Activated CD4-positive, alpha-beta T cell treated with anti-CD3 and anti-CD28 coated beads, Interleukin-2, amount 50 U/mL, for 48 hours (primary cell): ENCODE data around the gene PRG2.

Experiments
- DNase-seq, 2 experiments: peaks; one replicate each; pipeline ENCODE4 v3.0.0-alpha.2; 2020

Gene PRG2, protein sequence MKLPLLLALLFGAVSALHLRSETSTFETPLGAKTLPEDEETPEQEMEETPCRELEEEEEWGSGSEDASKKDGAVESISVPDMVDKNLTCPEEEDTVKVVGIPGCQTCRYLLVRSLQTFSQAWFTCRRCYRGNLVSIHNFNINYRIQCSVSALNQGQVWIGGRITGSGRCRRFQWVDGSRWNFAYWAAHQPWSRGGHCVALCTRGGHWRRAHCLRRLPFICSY

GRCh38 chr11:57390535-57390934 lies at the start of gene PRG2:
TSS of gene PRG2 (minus strand) at chr11:57390650. CDS start at chr11:57389944, 706 bp downstream.
- no peak for DNase-seq

- DNase-seq = no peak
These were observed 49.3 kb upstream of the PRG2 start for GRCh38 chr11:57439786-57440185.

- DNase-seq = no peak
These were observed 48.2 kb upstream of the PRG2 start for GRCh38 chr11:57438345-57439285.

- DNase-seq = no peak
These were observed 45.6 kb upstream of the PRG2 start for GRCh38 chr11:57436031-57436430.

GRCh38 chr11:57434640-57435546 lies 44.4 kb upstream of the PRG2 start:
- no peak for DNase-seq

GRCh38 chr11:57432714-57433163 lies 42.3 kb upstream of the PRG2 start:
- DNase-seq = peak; percentile 36 to 50

- DNase-seq = no peak
These were observed 41.7 kb upstream of the PRG2 start for GRCh38 chr11:57432149-57432561.

- DNase-seq = no peak
These were observed 40.5 kb upstream of the PRG2 start for GRCh38 chr11:57430952-57431351.

- DNase-seq = no peak
These were observed 39.5 kb upstream of the PRG2 start for GRCh38 chr11:57429946-57430345.

DNA sequence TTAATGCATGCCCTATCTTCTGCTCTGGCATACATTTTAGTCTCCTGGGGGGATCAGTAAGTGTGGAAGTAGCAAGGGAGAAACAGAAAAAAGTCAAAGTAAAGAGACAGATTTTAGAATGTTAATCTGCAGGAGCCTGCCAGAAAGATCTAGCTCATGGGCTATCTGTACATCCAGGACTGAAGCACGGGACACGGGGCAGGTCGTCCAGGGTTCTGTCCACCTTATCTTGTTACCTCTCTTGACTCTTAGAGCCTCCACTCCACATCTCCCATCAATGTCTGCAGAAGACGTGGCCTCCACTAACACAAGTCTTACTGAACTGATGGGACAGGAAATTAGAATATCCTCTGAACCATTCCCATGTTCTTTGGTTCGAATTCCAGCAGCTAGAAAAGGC lies 38.2 kb upstream of the PRG2 start:
- DNase-seq = no peak

- DNase-seq = no peak
These were observed 37.3 kb upstream of the PRG2 start for GRCh38 chr11:57427727-57428082.

GRCh38 chr11:57426929-57427726 lies 36.7 kb upstream of the PRG2 start, which contains the start of gene SLC43A3:
TSS of gene SLC43A3 (minus strand) at chr11:57427121. CDS start at chr11:57426172, 949 bp downstream.
- peak; percentile 84 to 87 for DNase-seq

GRCh38 chr11:57426439-57426928 lies 36.0 kb upstream of the PRG2 start:
- DNase-seq = peak in 1 of 2 experiments; percentile 36

GRCh38 chr11:57425565-57426438 lies 35.4 kb upstream of the PRG2 start:
- peak; percentile 27 to 35 for DNase-seq

DNA sequence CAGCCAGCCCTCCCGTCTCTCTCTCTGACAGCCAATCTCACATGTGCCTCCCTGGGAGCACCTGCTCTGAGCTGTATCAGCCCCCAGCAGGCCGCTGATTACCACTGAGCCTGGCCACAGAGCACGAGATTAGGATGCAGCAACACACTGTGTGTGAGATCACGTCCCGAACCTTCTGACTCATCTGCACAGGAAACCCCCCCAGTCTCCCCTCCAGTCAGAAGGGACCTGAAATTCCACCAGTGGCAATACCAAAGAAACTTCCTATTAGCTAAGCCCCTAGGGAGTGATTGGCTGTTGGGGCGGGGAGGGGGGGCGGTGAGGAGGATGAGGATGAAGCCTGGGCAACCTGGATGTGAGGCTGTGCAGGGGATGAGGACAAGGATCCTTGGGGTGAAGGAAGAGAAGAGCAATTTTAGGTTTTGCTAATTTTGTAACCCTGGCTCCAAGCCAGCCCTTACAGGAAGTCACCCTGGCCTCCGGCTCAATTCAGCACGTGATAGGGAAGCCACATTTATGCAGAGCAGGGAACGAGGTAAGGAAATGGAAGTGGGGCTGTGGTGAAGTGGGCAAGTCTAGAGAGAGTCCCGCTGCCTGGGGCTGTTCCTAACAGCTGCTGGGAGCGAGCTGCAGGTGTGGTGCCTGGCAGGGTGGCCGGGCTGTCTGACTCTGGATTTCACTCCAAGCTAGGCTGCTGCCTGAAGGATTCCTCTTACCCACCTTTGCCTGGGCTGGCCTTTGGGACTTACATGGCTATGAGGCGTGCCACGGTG lies 34.5 kb upstream of the PRG2 start:
- peak; percentile 89 to 93 for DNase-seq

- DNase-seq = no peak
These were observed 33.8 kb upstream of the PRG2 start for GRCh38 chr11:57424137-57424791.

DNA sequence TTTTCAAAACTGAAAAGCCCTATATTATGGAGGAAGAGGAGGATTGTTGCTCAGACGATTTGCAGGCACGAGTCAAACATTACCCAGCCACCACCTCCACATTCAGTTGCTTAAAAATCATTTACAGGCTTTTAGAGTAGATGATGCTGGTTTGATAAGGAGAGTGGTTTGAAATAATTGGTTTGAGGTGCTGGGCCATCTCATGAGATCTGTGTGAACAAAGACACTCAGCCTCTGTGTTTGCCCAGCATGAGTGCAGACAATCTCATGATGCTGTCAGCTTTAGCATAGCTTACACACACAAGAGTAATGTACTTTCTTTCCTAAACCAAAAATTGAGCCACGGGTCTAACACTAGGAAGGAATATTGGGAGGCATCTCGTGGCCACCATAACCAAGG lies 32.2 kb upstream of the PRG2 start:
- no peak for DNase-seq

- no peak for DNase-seq
These were observed 31.4 kb upstream of the PRG2 start for GRCh38 chr11:57421805-57422204.

GRCh38 chr11:57421066-57421465 lies 30.6 kb upstream of the PRG2 start:
- DNase-seq = no peak
